OCI-M1 (cell line): ENCODE results near the gene CCNI2.
"Not testable (repeated sequence)": the region's sequence is repeated elsewhere in the genome, so short reads cannot be mapped to it uniquely, and the experiment has no call there.

Experiments used
- DNase-seq: peaks from one replicate; lab custom pipeline; 2025; lab: John Stamatoyannopoulos, UW

CCNI2 gene

GRCh38 chr5:132781029-132781428 is 33.8 kb downstream of the CCNI2 start:
- DNase-seq = no peak

- peak; percentile 26 for DNase-seq
These were observed 34.9 kb downstream of the CCNI2 start for GRCh38 chr5:132782101-132782500.

- no peak for DNase-seq
These were observed 38.1 kb downstream of the CCNI2 start for GRCh38 chr5:132785365-132785764.

GRCh38 chr5:132785864-132786263 is 38.6 kb downstream of the CCNI2 start:
- no peak for DNase-seq

GRCh38 chr5:132787076-132787475 is 39.9 kb downstream of the CCNI2 start:
- DNase-seq = no peak

GRCh38 chr5:132788508-132788907 is 41.3 kb downstream of the CCNI2 start:
- peak; percentile 57 for DNase-seq

GRCh38 chr5:132788990-132789886 is 42.0 kb downstream of the CCNI2 start:
- no peak for DNase-seq

GRCh38 chr5:132790201-132790865 is 43.1 kb downstream of the CCNI2 start:
- peak; percentile 17 for DNase-seq

- no peak for DNase-seq
These were observed 43.8 kb downstream of the CCNI2 start for GRCh38 chr5:132791026-132791425.

- no peak for DNase-seq
These were observed 50.4 kb downstream of the CCNI2 start for GRCh38 chr5:132797651-132798050.

- no peak for DNase-seq
These were observed 52.2 kb downstream of the CCNI2 start for GRCh38 chr5:132799392-132799791.

GRCh38 chr5:132800545-132800944 is 53.3 kb downstream of the CCNI2 start:
- DNase-seq = no peak

- DNase-seq = no peak
These were observed 54.9 kb downstream of the CCNI2 start for GRCh38 chr5:132802044-132802684.

GRCh38 chr5:132802685-132803066 is 55.5 kb downstream of the CCNI2 start:
- DNase-seq = not testable (repeated sequence)
